Measurements from ENCODE around the gene AGL.

- TF ChIP-seq BHLHE40 (IDR thresholded peaks at IDR 0.05; ENCODE audit: low read depth, low read length) (no peak), CTCF (conservative IDR thresholded peaks at IDR 0.05; ENCODE audit: low read depth, low read length) (no peak), RCOR1 (IDR thresholded peaks at IDR 0.05; ENCODE audit: insufficient replicate concordance, low read length) (no peak), FOS (IDR thresholded peaks at IDR 0.05; ENCODE audit: low read depth, low read length) (no peak), MAFK (IDR thresholded peaks at IDR 0.05; ENCODE audit: low read depth, low read length) (no peak), MXI1 (IDR thresholded peaks at IDR 0.05; ENCODE audit: borderline replicate concordance, low read depth, low read length) (no peak), NFE2L2 (IDR thresholded peaks at IDR 0.05; ENCODE audit: low read depth, low read length) (no peak), POLR2A (IDR thresholded peaks at IDR 0.05; ENCODE audit: low read depth, low read length) (no peak), USF2 (IDR thresholded peaks at IDR 0.05; ENCODE audit: low read depth, low read length) (no peak), CEBPB (IDR thresholded peaks at IDR 0.05; ENCODE audit: low read depth, low read length) (no peak), RFX5 (IDR thresholded peaks at IDR 0.05; ENCODE audit: low read depth, low read length) (no peak)
Observed at GRCh38 chr1:99829269-99829668, 20.9 kb upstream of the AGL start.

All from IMR-90 (cell line).